ENCODE data around the gene XYLT1.

DNA sequence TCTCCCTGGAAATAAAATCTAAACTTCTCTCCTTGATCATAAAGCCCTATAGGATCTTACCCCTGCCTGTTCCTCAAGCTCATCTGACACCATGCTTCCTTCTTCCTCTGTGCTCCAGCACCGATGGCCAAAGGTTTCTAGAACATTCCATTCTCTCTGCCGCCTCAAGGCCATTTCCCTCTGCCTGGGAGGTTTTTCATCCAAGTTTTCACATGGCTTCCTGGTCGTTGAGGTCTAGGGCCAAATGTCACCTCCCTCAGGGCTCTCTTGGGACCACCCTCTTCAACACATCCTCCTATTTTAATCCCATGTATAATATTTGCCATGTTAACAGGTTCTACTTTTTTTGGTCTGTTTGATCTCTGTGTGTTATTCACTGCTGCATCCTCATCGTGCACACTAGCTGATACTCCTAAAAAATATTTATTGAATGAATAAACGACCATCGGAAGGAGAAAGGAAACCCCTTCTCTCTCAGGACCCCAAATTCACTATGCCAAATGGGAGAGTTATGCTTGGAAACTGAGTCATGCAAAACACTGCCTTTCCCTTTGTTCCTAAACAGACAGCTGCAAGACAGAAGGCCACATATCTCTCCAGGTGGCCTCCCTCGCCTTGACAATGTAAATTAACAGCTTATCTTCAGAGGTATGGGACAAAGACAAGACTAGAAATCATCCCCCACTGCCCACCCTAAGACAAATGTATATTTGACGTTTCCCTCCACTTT lies 78.5 kb downstream of the XYLT1 start:
- TF ChIP-seq, protein P1, sequence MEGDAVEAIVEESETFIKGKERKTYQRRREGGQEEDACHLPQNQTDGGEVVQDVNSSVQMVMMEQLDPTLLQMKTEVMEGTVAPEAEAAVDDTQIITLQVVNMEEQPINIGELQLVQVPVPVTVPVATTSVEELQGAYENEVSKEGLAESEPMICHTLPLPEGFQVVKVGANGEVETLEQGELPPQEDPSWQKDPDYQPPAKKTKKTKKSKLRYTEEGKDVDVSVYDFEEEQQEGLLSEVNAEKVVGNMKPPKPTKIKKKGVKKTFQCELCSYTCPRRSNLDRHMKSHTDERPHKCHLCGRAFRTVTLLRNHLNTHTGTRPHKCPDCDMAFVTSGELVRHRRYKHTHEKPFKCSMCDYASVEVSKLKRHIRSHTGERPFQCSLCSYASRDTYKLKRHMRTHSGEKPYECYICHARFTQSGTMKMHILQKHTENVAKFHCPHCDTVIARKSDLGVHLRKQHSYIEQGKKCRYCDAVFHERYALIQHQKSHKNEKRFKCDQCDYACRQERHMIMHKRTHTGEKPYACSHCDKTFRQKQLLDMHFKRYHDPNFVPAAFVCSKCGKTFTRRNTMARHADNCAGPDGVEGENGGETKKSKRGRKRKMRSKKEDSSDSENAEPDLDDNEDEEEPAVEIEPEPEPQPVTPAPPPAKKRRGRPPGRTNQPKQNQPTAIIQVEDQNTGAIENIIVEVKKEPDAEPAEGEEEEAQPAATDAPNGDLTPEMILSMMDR (conservative IDR thresholded peaks at IDR 0.05) = no peak
- no peak for TF ChIP-seq EZH2 (IDR thresholded peaks at IDR 0.05; ENCODE audit: low read depth)

Data from PC-9 (cell line).